HepG2 (cell line): ENCODE data around the gene TTC4.

Experiments
- CREB1 ChIP-seq, 2 experiments: fragments of 450-650 bp in 1 of 2; IDR thresholded peaks; 2 replicates each; pipeline ENCODE4 v1.6.1; 2016 to 2017; ENCODE audit warnings: control low read depth in 1 of 2, mild to moderate bottlenecking in 1 of 2, missing compliant biosample characterization in 1 of 2, missing genetic modification characterization in 1 of 2
- CTCF ChIP-seq: sonication (generic); formaldehyde crosslinking; IDR thresholded peaks from 2 replicates; pipeline ENCODE4 v1.5.0; 2020; ENCODE audit warnings: mild to moderate bottlenecking, missing genetic modification reagents, moderate library complexity
- DPF2 ChIP-seq: sonication (generic); formaldehyde crosslinking; IDR thresholded peaks from 2 replicates; pipeline ENCODE4 v1.4.0; 2020; ENCODE audit warnings: mild to moderate bottlenecking, low read depth, missing genetic modification reagents, borderline replicate concordance
- KDM1A ChIP-seq: IDR thresholded peaks from 2 replicates; pipeline ENCODE4 v1.6.1; 2016; ENCODE audit warnings: missing compliant biosample characterization
- PHF8 ChIP-seq: sonication (generic); formaldehyde crosslinking; IDR thresholded peaks from 2 replicates; pipeline ENCODE4 v1.5.0; 2020; ENCODE audit warnings: missing genetic modification reagents
- POLR2A ChIP-seq, 2 experiments: IDR thresholded peaks; 2 replicates each; pipeline ENCODE4 v1.6.1; 2011; ENCODE audit warnings: low read depth in 2 of 2, low read length in 2 of 2, mild to moderate bottlenecking in 1 of 2, moderate library complexity in 1 of 2; ENCODE audit not compliant: insufficient read depth in 1 of 2
- REST ChIP-seq, 2 experiments: IDR thresholded peaks; 2 replicates each; pipeline ENCODE4 v1.6.1; 2011 to 2012; ENCODE audit warnings: low read length in 2 of 2, borderline replicate concordance in 1 of 2, low read depth in 1 of 2, mild to moderate bottlenecking in 1 of 2, moderate library complexity in 1 of 2
- STAT6 ChIP-seq: sonication (generic); formaldehyde crosslinking; IDR thresholded peaks from 2 replicates; pipeline ENCODE4 v1.4.0; 2020; ENCODE audit warnings: missing genetic modification reagents, mild to moderate bottlenecking, borderline replicate concordance
- ZFX ChIP-seq: sonication (generic); formaldehyde crosslinking; IDR thresholded peaks from 2 replicates; pipeline ENCODE4 v1.4.0; 2020; ENCODE audit warnings: mild to moderate bottlenecking, low read depth, missing genetic modification reagents, moderate library complexity
- ZNF225 ChIP-seq: sonication (generic); formaldehyde crosslinking; IDR thresholded peaks from 2 replicates; pipeline ENCODE4 v1.4.0; 2020; ENCODE audit warnings: mild to moderate bottlenecking, missing genetic modification reagents
- ZNF281 ChIP-seq: sonication (generic); formaldehyde crosslinking; IDR thresholded peaks from 2 replicates; pipeline ENCODE4 v1.4.0; 2020; ENCODE audit warnings: missing genetic modification reagents, borderline replicate concordance
- ZNF317 ChIP-seq: sonication (generic); formaldehyde crosslinking; IDR thresholded peaks from 2 replicates; pipeline ENCODE4 v1.5.0; 2020; ENCODE audit warnings: mild to moderate bottlenecking, missing genetic modification reagents
- ZNF430 ChIP-seq: sonication (generic); formaldehyde crosslinking; IDR thresholded peaks from 2 replicates; pipeline ENCODE4 v1.9.0; 2021; ENCODE audit warnings: mild to moderate bottlenecking, missing genetic modification reagents
- ZNF432 ChIP-seq: sonication (generic); formaldehyde crosslinking; IDR thresholded peaks from 2 replicates; pipeline ENCODE4 v1.5.0; 2020; ENCODE audit warnings: missing genetic modification reagents, mild to moderate bottlenecking, borderline replicate concordance

- no peak for TF ChIP-seq DPF2 (CRISPR knock-in tag)
- no peak for TF ChIP-seq ZNF225 (CRISPR knock-in tag)
- TF ChIP-seq PHF8 (CRISPR knock-in tag), result no peak
- no peak for TF ChIP-seq CTCF
- no peak for TF ChIP-seq POLR2A (IDR thresholded peaks at IDR 0.05; ENCODE audit: insufficient read depth in 1 of 2, low read depth in 2 of 2, low read length in 2 of 2)
- no peak for TF ChIP-seq ZNF317 (CRISPR knock-in tag)
- no peak for TF ChIP-seq ZNF281 (CRISPR knock-in tag)
- TF ChIP-seq REST (IDR thresholded peaks at IDR 0.05; ENCODE audit: borderline replicate concordance in 1 of 2, low read depth in 1 of 2, low read length in 2 of 2), result no peak
- TF ChIP-seq KDM1A (CRISPR knock-in tag), result no peak
- no peak for TF ChIP-seq STAT6 (CRISPR knock-in tag)
- no peak for TF ChIP-seq ZFX
- TF ChIP-seq ZNF432 (CRISPR knock-in tag), result no peak
- no peak for TF ChIP-seq CREB1 (IDR thresholded peaks at IDR 0.05)
- no peak for TF ChIP-seq CREB1 (CRISPR knock-in tag; IDR thresholded peaks at IDR 0.05)
- TF ChIP-seq ZNF430 (CRISPR knock-in tag), result no peak
These were observed 4.1 kb upstream of the TTC4 start for GRCh38 chr1:54711536-54711935.
